AG09309 (cell line): ENCODE results near the gene HRCT1.
"Not testable (repeated sequence)": the region's sequence is repeated elsewhere in the genome, so short reads cannot be mapped to it uniquely, and the experiment has no call there.

ENCODE experiments used
- DNase-seq: peaks from one replicate; pipeline ENCODE4 v3.0.0-alpha.2; 2010; ENCODE audit warnings: low read depth
- H3K4me3 ChIP-seq: 2 replicates; pipeline ENCODE4 v1.5.1; 2011; ENCODE audit warnings: mild to moderate bottlenecking, low read depth, low read length, moderate library complexity; ENCODE audit not compliant: control insufficient read depth
- CTCF ChIP-seq: IDR thresholded peaks from 2 replicates; pipeline ENCODE4 v1.5.1; 2011; ENCODE audit warnings: mild to moderate bottlenecking, low read depth, low read length, inconsistent platforms; ENCODE audit not compliant: insufficient read depth, control insufficient read depth; ENCODE audit errors: missing control alignments

HRCT1 gene

GRCh38 chr9:35869621-35870216, 36.3 kb upstream of the HRCT1 start:
- no peak overlapping the region for H3K4me3 ChIP-seq
- TF ChIP-seq CTCF = no peak
- DNase-seq = no peak

- TF ChIP-seq CTCF = no peak
- H3K4me3 ChIP-seq = no peak within 1 kb of the TSS
- no peak for DNase-seq
Observed at GRCh38 chr9:35870351-35870923, 35.6 kb upstream of the HRCT1 start, which contains the start of gene OR13J1. Gene OR13J1 (minus strand): TSS chr9:35870401. CDS start chr9:35870401, 0 bp downstream.

GRCh38 chr9:35871545-35871944, 34.5 kb upstream of the HRCT1 start:
- H3K4me3 ChIP-seq = no peak overlapping the region
- DNase-seq = no peak
- TF ChIP-seq CTCF = no peak

- DNase-seq = no peak
- no peak for TF ChIP-seq CTCF
- no peak overlapping the region for H3K4me3 ChIP-seq
Observed at GRCh38 chr9:35872505-35872904, 33.5 kb upstream of the HRCT1 start.

GRCh38 chr9:35882263-35882848, 23.6 kb upstream of the HRCT1 start:
- peak; percentile 98 for TF ChIP-seq CTCF
- no peak overlapping the region for H3K4me3 ChIP-seq
- no peak for DNase-seq

- no peak for TF ChIP-seq CTCF
- no peak for DNase-seq
- no peak overlapping the region for H3K4me3 ChIP-seq
Observed at GRCh38 chr9:35882996-35883395, 23.0 kb upstream of the HRCT1 start.

- not testable (repeated sequence) for H3K4me3 ChIP-seq
Observed at GRCh38 chr9:35884908-35885307, 21.1 kb upstream of the HRCT1 start.

More at GRCh38 chr9:35884908-35885307, 21.1 kb upstream of the HRCT1 start:
- not testable (repeated sequence) for DNase-seq
